Activated T-helper 17 cell treated with anti-CD3 and anti-CD28 coated beads, Interleukin-2, amount 50 U/mL, for 72 hours (primary cell): ENCODE results near the gene HLA-C. TPM values are rescaled to one million over a fixed set of nuclear protein-coding genes. Genes with fewer than 3 reads are reported as not detected.
"Not testable (repeated sequence)": the region's sequence is repeated elsewhere in the genome, so short reads cannot be mapped to it uniquely, and the experiment has no call there.

Experiments
- ATAC-seq: fragments of 150-1000 bp; cut with Tn5 transposase; replicated peaks from 2 replicates; pipeline ENCODE4 v1.10.0; 2021; ENCODE audit warnings: mild to moderate bottlenecking, moderate library complexity
- H3K27ac Mint-ChIP-seq: one replicate; pipeline ENCODE4 v1.8.0; 2022; ENCODE audit warnings: mixed read lengths
- H3K27me3 Mint-ChIP-seq: one replicate; pipeline ENCODE4 v1.8.0; 2022; ENCODE audit warnings: mixed read lengths
- H3K36me3 Mint-ChIP-seq: one replicate; pipeline ENCODE4 v1.8.0; 2022; ENCODE audit warnings: low read depth, mild to moderate bottlenecking, mixed read lengths
- H3K4me1 Mint-ChIP-seq: one replicate; pipeline ENCODE4 v1.8.0; 2022; ENCODE audit warnings: mixed read lengths
- H3K4me3 Mint-ChIP-seq: one replicate; pipeline ENCODE4 v1.8.0; 2022; ENCODE audit warnings: mild to moderate bottlenecking, mixed read lengths
- H3K9me3 Mint-ChIP-seq: one replicate; pipeline ENCODE4 v1.8.0; 2022; ENCODE audit warnings: mixed read lengths
- total RNA-seq, 2 donors: library from RNA; stranded (reverse); gene quantifications; one replicate each; pipeline ENCODE4 v1.2.3, GENCODE V29; 2022

The HLA-C gene
- total RNA-seq, 2 donors from 2014 or later: 620 to 1,648 TPM

DNA sequence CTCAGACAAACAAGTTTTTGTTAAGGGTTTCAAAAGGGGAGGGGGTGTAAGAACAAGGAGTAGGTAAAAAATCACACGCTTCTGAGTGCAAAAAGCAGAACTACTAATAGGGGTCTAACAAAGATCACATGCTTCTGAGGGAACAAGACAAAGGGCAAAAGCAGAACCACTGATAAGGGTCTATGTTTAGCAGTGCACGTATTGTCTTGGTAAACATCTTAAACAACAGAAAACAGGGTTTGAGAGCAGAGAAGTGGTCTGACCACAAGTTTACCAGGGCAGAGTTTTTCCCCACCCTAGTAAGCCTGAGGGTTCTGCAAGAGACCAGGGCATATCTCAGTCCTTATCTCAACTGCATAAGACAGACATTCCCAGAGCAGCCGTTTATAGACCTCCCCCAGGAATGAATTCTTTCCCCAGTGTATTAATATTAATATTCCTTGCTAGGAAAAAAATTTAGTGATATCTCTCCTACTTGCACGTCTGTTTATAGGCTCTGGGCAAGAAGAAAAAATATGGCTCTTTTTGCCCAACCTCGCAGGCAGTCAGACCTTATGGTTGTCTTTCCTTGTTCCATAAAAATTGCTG lies 8.5 kb downstream of the HLA-C start:
- H3K4me1 Mint-ChIP-seq: peaks cover 17% of the 10 kb centered on the region
- not testable (repeated sequence) for H3K4me3 Mint-ChIP-seq, ATAC-seq, H3K27me3 Mint-ChIP-seq, H3K27ac Mint-ChIP-seq
- H3K9me3 Mint-ChIP-seq: peaks cover 20% of the 10 kb centered on the region
- H3K36me3 Mint-ChIP-seq: peaks cover 16% of the 10 kb centered on the region

DNA sequence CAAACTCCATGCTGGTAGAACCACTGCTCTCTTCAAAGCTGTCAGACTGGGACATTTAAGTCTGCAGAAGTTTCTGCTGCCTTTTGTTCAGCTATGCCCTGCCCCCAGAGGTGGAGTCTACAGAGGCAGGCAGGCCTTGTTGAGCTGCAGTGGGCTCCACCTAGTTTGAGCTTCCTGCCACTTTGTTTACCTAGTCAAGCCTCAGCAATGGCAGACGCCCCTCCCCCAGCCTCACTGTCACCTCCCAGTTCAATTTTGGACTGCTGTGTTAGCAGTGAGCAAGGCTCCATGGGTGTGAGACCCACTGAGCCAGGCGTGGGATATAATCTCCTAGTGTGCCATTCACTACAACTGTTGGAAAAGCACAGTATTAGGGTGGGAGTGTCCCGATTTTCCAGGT lies 11.9 kb downstream of the HLA-C start:
- H3K9me3 Mint-ChIP-seq: peaks cover 20% of the 10 kb centered on the region
- H3K27ac Mint-ChIP-seq, H3K4me3 Mint-ChIP-seq, ATAC-seq, H3K36me3 Mint-ChIP-seq, H3K4me1 Mint-ChIP-seq, H3K27me3 Mint-ChIP-seq: not testable (repeated sequence)

DNA sequence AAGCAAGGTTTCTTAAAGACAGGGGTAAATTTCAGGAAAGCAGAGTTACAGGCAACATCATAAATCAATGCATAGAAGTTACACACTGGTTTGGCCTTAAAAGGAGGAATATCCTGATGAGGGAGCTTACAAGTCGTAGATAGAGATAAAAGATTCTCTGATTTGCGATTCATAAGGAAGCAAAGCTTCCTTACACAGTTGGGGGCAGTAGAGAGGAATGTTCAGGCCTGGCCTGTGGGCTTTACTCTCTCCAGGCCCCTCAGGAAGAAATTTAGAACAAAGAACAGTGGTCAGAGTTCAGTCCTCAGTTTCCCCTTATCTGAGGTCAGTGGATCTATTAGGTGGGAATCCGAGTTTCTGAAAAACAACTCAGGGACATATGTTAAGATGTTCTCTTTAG lies 19.3 kb downstream of the HLA-C start:
- Mint-ChIP-seq H3K9me3 (peaks cover 4% of the 10 kb centered on the region), H3K27ac (no peak overlapping the region), H3K27me3 (peaks cover 7% of the 10 kb centered on the region), H3K36me3 (no peaks in the 10 kb centered on the region), H3K4me1 (no peaks in the 10 kb centered on the region), H3K4me3 (no peak overlapping the region)
- no peak for ATAC-seq

DNA sequence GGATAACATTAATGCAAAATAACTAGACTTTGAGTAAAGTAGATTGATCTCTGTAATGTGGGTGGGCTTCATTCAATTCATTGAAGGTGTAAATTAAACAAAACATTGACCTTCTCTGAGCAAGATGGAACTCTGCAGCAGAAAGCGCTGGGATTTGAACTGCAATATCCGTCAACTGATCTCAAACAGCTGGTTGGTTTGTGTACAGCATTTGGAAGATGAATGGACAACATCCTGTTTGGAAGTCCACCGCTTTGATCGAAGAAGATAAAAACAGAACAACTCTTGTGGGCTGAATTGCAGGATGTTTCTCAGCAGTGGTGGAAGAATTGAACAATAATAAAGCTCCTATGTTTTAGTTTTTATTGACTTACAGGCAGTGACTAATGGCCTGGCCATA lies 20.6 kb downstream of the HLA-C start:
- Mint-ChIP-seq H3K4me3 (no peak overlapping the region), H3K27me3 (peaks cover 7% of the 10 kb centered on the region), H3K27ac (no peak overlapping the region), H3K9me3 (peaks cover 12% of the 10 kb centered on the region), H3K36me3 (no peaks in the 10 kb centered on the region), H3K4me1 (no peaks in the 10 kb centered on the region)
- ATAC-seq: no peak

DNA sequence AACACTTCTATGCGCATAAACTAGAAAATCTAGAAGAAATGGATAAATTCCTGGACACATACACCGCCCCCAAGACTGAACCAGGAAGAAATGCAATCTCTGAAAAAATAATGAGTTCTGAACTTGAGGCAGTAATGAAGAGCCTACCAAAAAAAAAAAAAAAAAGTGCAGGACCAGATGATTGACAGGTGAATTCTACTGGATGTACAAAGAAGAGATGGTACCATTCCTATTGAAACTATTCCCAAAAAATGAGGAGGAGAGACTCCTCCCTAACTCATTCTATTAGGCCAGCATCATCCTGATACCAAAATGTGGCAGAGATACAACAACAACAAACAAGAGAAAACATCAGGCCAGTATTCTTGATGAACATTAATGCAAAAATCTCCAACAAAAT lies 22.7 kb downstream of the HLA-C start:
- Mint-ChIP-seq H3K27me3 (peaks cover 7% of the 10 kb centered on the region), H3K27ac (no peak overlapping the region), H3K9me3 (peaks cover 12% of the 10 kb centered on the region), H3K4me1 (no peaks in the 10 kb centered on the region), H3K36me3 (no peaks in the 10 kb centered on the region), H3K4me3 (no peak overlapping the region)
- ATAC-seq: no peak

DNA sequence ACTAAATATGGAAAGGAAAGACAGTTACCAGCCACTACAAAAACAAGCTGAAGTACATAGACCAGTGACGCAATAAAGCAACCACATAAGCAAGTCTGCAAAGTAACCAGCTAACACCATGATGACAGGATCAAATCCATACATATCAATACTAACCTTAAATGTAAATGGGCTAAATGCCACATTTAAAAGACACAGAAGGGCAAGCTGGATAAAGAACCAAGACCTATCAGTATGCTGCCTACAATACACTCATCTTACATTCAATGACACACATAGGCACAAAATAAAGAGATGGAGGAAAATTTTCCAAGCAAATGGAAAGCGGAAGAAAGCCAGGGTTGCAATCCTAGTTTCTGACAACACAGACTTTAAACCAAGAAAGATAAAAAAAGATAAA lies 24.1 kb downstream of the HLA-C start:
- Mint-ChIP-seq H3K27me3 (peaks cover 7% of the 10 kb centered on the region), H3K9me3 (peaks cover 12% of the 10 kb centered on the region), H3K27ac (no peak overlapping the region), H3K4me3 (no peak overlapping the region), H3K4me1 (peaks cover 6% of the 10 kb centered on the region), H3K36me3 (no peaks in the 10 kb centered on the region)
- no peak for ATAC-seq

DNA sequence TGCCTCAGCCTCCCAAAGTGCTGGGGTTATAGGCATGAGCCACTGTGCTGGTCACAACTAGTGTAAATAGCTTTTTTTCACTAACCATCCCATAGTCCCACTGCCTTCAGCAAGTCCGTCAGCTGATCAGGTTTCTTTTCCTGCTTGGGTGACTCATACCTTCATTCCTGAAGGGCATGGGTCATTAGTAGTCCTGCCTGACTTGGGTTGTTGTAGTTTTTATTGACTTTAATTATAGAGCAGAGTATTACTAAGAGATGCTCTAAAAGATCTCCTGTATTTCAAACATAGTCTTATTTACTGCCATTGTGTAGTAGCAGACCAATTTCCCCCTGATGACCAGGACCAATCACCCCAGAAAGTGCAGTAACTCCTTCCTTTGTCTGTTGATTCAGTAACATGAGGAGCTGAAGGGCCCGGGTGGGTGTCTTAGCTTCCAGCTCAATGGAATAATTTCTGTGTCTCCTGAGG lies 25.8 kb downstream of the HLA-C start:
- no peak overlapping the region for H3K4me3 Mint-ChIP-seq
- H3K27ac Mint-ChIP-seq: no peak overlapping the region
- peaks cover 7% of the 10 kb centered on the region for H3K27me3 Mint-ChIP-seq
- peaks cover 12% of the 10 kb centered on the region for H3K9me3 Mint-ChIP-seq
- no peaks in the 10 kb centered on the region for H3K36me3 Mint-ChIP-seq
- peak; percentile 44 for ATAC-seq
- H3K4me1 Mint-ChIP-seq: peaks cover 9% of the 10 kb centered on the region

GRCh38 chr6:31243508-31243907 lies 28.4 kb downstream of the HLA-C start:
- Mint-ChIP-seq H3K4me1 (peaks cover 9% of the 10 kb centered on the region), H3K4me3 (no peak overlapping the region), H3K9me3 (peaks cover 12% of the 10 kb centered on the region), H3K36me3 (no peaks in the 10 kb centered on the region), H3K27ac (no peak overlapping the region), H3K27me3 (no peaks in the 10 kb centered on the region)
- no peak for ATAC-seq

GRCh38 chr6:31239854-31240253 lies 32.0 kb downstream of the HLA-C start:
- no peaks in the 10 kb centered on the region for H3K27me3 Mint-ChIP-seq
- ATAC-seq: no peak
- peaks cover 9% of the 10 kb centered on the region for H3K4me1 Mint-ChIP-seq
- no peaks in the 10 kb centered on the region for H3K36me3 Mint-ChIP-seq
- no peak overlapping the region for H3K4me3 Mint-ChIP-seq
- no peak overlapping the region for H3K27ac Mint-ChIP-seq
- H3K9me3 Mint-ChIP-seq: no peaks in the 10 kb centered on the region

DNA sequence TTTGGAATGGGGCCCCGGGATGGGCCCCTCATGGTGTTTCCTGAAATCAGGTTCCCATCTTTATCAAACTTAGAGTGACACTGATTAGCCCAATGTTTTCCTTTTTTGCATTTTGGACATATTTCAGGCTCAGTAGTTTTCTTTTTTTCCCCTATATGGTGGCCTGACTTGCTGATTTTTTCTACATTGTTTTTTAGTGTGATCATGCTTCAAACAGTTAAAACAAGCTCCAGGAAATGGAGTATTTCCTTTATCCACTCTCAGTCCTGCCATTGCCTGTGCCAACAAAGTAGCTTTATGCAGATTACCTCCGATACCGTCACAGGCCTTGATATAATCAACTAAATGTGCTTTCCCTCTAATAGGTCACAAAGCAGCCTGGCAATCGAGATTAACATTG lies 37.8 kb downstream of the HLA-C start:
- not testable (repeated sequence) for H3K27me3 Mint-ChIP-seq, H3K9me3 Mint-ChIP-seq

DNA sequence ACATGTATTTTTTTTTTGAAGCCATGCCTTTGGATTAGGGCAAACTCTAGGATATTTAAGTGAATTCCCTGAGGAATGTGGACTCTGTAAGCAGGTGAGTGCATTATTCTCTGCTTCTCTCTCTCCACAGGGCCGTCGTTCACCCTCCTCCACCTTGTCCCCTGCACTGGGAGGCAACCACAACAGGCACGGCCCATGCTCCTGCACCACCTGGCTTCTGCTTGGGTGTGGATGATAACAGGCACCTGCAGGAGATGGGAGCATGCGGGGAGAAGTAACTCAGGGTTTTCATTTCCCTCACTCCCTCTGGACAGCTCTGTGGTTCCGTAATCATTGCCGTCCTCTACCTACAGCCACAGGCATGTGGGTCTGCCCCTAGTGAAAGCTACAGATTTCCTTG lies 43.4 kb downstream of the HLA-C start:
- Mint-ChIP-seq H3K4me3 (no peak overlapping the region), H3K27me3 (peaks cover 4% of the 10 kb centered on the region), H3K9me3 (no peaks in the 10 kb centered on the region), H3K36me3 (no peaks in the 10 kb centered on the region), H3K4me1 (no peaks in the 10 kb centered on the region), H3K27ac (no peak overlapping the region)
- no peak for ATAC-seq

More for the DNA sequence above, 37.8 kb downstream of the HLA-C start:
- not testable (repeated sequence) for H3K27ac Mint-ChIP-seq, ATAC-seq, H3K4me1 Mint-ChIP-seq, H3K36me3 Mint-ChIP-seq, H3K4me3 Mint-ChIP-seq

GRCh38 chr6:31227143-31227542 lies 44.7 kb downstream of the HLA-C start:
- Mint-ChIP-seq H3K36me3 (no peaks in the 10 kb centered on the region), H3K27me3 (no peaks in the 10 kb centered on the region), H3K9me3 (no peaks in the 10 kb centered on the region), H3K4me1 (no peaks in the 10 kb centered on the region), H3K27ac (no peak overlapping the region), H3K4me3 (no peak overlapping the region)
- ATAC-seq: no peak

DNA sequence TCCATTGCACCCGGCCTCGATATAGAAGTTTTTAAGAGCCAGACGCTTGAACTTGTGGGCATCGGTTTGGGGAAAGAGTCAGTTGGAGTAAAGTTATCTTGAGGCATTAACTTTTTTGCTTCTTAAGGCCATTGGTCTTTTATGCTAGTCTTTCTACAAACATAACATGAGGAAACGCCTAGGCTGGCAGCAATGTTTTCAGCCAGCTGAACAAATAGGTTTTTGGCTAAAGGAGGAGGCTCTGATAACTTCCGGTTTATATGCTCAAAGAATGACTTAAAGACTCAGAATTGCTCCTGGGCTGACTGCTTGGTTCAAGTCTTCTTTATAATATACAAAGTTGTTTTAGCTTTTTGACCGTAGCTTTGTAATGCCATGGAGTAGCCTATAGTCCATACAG lies 46.2 kb downstream of the HLA-C start:
- Mint-ChIP-seq H3K4me3 (no peak overlapping the region), H3K27ac (no peak overlapping the region), H3K36me3 (no peaks in the 10 kb centered on the region), H3K27me3 (no peaks in the 10 kb centered on the region), H3K9me3 (no peaks in the 10 kb centered on the region), H3K4me1 (no peaks in the 10 kb centered on the region)
- no peak for ATAC-seq

DNA sequence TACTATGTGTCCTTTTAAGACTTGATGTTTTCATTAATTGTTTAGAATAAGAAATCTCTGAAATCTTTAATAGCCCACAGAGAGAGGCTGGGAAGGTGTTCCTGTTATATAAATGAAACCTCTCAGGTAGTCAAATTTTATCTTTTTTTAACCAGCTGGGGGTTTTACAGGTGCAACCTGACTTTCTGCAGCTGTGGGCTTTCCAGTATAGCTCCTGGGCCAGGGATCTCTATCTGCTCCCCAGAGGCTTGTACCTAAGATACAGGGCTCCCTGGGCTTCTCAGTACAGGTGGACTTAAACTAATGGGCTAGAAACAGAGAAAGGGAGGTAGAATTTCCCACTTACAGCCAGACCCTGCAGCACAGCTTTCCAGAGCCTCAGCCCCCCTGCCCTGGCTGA lies 49.4 kb downstream of the HLA-C start:
- Mint-ChIP-seq H3K4me3 (no peak overlapping the region), H3K27ac (no peak overlapping the region), H3K27me3 (peaks cover 4% of the 10 kb centered on the region), H3K36me3 (no peaks in the 10 kb centered on the region), H3K4me1 (no peaks in the 10 kb centered on the region), H3K9me3 (no peaks in the 10 kb centered on the region)
- no peak for ATAC-seq
